RPMI8226 (cell line): ENCODE measurements around the gene GSC2.
A peak's percentile ranks its signal among the peaks of the same experiment; 100 is the strongest.

Source experiments
- DNase-seq: peaks from one replicate; pipeline ENCODE4 v3.0.0-alpha.2; 2015

GSC2 gene, protein sequence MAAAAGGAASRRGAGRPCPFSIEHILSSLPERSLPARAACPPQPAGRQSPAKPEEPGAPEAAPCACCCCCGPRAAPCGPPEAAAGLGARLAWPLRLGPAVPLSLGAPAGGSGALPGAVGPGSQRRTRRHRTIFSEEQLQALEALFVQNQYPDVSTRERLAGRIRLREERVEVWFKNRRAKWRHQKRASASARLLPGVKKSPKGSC

DNA sequence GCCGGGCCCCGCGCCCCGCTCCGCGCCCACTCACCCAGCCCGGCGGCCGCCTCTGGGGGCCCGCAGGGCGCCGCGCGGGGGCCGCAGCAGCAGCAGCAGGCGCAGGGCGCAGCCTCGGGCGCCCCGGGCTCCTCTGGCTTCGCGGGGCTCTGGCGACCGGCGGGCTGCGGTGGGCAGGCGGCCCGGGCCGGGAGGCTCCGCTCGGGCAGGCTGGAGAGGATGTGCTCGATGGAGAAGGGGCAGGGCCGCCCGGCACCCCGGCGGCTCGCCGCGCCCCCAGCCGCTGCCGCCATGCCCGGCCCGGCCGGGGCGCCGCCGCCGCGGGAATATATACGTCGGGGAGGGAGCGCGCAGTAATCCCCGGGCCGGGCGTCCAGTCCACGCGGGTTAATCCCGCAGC lies at the start of gene GSC2:
Gene GSC2 (minus strand): TSS at position 302 of the 400 bp plus-strand sequence. CDS start 9 bp downstream, at position 293.
- no peak for DNase-seq

DNA sequence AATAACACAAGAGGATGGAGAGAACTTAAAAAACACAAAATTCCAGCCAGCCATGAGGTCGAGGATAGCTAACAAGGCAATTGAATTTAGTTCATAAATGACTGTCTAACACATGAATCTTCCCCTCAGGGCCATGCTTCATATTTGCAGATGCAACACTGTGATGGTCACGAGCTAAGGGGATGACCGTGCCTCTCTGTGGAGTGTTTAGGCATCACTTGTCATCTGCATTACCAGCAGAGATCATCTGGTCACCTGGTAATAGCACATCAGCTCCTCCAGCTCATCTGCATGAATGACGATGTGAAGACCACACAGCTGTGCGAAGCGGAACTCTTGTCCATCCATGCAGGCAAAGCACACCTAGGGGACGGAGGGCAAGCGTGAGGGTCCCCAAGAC lies 49.4 kb upstream of the GSC2 start:
- DNase-seq = no peak

DNA sequence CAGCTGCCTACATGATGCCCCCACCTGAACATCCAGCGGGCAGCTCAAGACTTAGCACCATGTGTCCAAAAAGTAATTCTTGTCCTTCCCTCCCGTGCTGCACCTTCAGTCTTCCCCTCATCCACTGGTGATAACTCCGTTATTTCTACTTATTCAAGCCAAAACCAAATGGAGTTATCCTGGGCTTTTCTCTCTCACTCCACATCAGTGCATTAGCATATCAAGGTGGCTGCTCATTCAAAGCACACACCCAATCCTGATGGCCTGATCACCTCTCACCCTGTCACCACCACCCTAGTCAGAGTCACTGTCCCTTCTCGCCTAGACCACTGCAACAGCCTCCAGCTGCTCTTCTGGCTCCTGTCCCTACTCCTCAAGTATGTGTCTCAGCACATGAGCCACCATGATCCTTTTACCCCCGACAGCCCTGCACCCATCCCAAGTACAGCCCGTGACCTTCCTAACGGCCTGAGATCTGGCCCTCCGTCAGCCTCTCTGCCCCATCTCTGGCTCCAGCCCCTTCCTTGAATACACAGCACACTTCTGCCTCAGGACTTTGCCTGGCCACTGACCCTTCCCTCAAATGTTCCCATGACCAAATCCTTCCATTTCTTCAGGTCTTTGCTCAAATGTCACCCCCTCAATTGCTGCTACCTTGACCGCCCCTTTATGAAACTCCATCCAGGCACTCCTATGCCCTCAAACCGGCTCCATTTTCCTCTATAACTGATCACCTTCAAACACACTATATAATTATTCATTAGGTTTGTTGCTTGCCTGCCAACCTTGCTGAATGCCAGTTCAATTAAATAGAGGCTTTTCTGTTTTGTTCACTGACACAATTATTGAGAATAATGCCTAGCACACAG lies 48.1 kb upstream of the GSC2 start:
- no peak for DNase-seq

DNA sequence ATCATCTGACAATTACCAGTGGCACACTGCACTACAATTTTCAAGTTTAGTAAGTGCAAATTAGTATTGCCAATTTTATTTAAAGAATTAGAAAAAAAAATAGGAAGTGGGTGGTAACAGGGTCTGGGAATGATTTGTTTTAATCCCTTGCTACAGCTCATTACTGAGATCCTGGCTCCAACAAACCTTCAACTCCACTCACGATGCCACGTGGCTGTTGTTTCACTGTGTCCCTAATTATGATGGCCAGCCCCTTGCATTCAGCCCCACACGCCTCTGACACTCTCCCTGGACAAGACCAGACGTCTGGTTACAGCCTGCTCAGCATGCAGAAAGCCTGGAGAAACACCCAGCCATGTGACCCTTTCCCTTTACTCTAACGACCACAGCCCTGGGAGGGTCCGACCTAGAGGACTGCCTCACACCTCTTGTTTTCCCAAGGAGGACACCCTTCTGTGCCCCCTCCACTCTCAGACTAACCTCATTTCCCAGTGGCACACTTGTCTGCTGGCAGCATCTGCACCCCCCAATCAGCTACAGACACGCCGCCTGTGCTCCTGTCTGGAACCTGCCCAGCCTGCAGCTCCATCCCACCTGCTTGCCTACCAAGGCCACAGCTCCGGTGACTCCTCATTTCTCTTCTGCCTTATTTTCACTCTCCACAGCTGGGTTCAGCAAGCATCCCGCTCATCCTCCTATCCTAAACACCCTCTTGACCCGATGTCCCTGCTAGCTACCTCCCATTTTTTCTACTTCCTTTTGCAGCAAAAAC lies 46.9 kb upstream of the GSC2 start:
- DNase-seq = no peak

DNA sequence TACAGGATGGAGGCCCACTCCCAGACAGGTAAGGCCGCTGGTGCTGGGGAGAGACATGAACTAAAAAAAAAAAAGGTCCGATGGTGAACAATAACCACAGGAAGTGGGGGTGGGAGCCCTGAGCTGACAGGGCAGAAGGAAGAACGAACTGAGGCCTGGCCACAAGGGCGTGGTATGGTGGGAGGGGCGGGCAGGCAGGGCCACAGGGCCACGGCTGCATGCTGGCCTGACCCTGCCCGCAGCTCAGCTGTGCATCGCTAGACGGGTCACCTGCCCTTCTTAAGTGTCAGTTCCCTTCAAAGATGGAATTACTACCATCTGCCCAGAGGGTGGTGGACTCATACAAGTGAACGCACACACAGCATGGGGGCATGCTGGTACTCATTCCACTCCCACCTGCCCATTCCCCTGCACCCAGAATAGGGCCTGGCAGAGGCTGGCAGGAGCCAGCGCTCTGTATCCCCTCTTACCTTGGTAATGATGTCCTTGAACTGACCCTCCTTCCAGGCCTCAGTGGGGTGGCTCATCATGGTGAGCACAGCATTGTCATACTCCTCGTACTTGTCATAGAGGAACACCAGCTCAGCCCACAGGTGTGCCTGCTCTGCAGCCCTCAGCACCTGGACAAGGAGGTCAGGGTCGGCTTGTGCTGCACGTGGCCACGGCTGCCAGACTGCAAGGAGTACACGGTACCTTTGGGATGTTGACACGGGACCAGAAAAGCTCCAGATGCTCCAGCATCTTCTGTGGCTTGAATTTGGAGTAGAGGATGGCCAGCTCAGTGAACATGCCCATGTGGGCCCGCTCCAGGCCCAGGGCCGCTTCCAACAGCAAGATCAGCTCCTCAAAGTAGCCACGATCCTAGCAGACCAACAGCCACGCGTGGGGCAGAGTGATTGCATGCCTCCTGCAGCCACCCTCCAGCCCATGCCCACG lies 46.0 kb upstream of the GSC2 start:
- no peak for DNase-seq

DNA sequence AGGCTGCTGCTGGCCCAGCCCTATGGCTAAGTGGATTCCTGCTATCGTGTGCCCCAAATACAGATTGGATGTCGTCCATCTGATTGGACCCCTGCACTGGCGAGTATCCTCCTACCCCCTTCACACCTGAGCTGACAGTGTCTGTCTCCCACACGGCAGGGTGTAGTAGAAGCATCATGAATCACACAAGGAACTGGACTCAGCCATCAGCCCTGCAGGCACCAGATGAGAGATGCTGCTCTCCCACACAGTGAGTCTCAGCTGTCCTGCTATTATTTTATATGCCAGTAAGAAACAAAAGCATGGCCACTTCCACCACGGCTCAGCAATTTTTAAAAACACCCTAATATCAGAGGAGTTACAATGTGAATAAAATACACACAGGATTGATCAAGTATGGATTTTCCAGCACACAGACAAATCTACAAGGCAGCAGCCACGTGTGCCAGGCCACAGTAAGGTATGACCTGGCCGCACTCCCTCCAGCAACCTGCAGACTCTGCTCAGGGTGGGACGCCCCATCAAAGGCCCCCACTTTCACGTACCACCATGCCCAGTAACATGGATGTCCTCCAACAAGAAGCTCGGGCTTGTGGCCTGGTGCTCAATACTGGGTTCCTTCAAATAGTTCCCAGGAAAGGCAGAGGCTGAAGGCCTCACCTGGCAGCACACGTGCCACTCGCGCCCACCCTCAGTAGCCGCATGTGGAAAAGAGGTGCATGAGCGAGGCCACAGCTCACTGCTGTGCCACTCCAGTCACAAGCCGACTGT lies 44.9 kb upstream of the GSC2 start:
- DNase-seq = no peak

DNA sequence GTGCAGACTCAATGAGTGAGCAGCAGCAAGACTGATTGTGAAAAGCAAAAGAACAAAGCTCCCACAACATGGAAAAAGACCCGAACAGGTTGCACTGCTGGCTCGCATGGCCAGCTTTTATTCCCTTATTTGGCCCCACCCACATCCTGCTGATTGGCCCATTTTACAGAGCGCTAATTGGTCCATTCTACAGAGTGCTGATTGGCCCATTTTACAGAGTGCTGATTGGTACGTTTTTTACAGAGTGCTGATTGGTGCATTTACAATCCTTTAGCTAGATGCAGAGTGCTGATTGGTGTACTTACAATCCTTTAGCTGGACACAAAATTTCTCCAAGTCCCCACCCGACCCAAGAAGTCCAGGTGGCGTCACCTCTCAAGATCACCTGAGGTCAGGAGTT lies 43.8 kb upstream of the GSC2 start:
- DNase-seq = no peak

DNA sequence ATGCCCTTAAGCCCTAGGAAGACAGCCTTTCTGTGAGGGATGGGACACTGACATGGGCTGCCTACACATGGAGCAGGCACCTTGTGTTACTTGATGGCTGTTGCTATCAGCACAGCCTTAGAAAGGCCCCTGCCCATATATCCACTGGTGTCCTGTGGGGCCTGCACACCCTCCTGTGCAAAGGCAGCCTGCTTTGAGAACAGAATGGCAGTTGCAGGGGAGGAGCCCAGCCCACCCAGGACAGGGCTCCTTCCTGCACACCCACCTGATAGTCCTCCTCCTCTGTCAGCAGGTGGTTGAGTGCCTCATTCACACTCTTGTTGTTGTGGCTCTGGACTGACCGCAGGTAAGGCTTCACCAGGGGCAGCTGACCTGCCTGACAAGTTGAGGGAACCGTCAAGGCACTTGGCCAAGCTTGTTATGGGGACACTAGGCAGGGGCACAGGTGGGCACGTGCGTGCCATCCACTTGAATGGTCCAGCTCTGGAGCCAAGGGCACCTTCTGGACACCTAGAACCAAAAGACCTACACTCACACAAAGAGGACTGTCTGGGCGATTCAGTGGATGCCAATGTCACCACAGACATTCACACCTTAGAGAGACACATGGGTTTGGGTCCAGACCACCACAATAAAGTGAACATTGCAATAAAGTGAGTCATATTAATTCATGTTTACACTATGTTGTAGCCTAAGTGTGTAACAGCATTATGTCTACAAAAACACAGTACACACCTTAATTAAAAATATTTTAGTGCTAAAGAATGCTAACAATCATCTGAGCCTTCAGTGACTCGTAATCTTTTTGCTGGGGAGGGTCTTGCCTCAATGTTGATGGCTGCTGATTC lies 37.8 kb upstream of the GSC2 start:
- no peak for DNase-seq

DNA sequence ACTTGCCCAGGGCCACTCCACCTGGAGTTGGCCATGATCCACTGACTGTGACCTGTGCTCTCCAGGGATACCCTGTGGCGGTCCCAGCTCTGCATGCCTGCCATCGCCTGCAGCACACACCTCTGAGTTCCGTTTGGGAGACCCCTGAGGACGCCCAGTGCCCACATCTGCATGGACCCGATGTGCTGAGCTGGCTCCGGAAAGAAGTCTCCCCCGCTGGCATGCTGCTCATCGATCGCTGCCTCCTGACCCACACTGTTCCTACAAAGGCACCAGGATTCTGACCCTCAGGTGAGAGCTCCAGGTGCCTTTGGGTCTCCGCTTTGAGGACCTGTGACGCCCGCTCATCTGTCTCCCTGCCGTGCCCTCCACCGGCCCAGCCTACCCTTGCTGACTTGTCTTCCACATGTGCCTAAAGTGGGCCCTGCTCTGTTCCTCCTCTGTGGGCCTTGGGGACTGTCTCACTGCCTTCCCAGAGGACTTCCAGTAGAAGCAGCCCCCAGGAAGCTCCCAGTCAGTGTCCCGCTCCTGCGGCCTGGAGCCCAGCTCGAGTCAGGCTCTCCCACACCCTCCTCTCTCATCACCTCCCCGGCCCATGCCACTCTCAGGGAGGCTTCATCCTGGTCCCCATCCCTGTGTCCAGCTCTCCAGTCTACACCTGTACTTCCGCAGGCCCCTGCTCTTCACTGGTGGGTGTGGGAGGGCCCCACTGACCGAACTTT lies 34.3 kb upstream of the GSC2 start:
- no peak for DNase-seq

DNA sequence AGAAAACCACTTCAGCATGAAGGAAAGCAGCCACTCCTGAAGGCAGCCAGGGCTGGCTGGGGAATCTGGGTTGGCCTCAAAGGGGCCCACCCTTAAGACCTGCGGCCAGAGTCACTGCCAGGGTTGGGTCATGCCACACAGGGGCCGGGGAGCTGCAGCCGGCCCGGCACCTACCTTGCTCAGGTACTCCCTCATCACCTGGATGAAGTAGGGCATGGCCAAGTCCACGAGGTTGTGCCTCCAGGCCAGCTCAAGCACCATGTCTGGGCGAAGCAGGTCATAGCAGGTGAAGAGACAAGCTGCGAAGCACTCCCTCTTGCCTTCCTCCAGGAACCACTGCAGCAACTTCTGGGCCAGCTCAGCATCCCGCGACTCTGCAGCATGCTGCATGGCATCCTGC lies 33.1 kb upstream of the GSC2 start:
- no peak for DNase-seq

DNA sequence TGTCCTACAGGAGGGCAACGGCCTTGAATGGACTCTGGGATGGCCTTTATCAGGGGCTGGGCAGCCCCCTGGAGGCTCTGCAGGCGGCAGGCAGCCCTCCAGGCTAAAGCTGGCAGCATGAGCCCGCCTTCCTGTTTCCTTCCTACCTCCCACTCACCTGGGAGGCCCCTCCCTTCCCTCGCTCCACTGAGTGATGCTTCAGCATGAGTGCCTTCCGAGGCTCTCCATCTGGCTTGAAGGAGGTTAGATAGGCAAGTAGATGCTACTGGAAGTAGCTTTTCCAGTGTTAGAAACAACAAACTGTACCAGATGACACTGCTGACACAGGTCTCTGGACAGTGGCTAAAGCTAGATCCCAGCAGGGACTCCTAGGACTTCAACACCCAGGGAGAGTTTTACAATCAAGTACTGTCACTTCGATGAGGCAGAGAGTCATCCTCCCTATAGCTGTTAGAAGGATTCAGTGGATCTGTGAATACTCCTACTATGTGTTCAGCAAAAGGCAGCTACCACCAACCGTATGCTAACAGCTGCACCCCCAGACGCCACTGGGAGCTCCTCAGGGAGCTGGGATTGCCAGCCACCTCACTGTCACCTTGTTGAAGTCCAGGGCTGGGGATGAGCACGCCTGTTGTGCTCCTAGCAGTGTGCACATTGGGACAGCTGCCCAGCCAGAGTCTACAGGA lies 32.5 kb upstream of the GSC2 start:
- no peak for DNase-seq

DNA sequence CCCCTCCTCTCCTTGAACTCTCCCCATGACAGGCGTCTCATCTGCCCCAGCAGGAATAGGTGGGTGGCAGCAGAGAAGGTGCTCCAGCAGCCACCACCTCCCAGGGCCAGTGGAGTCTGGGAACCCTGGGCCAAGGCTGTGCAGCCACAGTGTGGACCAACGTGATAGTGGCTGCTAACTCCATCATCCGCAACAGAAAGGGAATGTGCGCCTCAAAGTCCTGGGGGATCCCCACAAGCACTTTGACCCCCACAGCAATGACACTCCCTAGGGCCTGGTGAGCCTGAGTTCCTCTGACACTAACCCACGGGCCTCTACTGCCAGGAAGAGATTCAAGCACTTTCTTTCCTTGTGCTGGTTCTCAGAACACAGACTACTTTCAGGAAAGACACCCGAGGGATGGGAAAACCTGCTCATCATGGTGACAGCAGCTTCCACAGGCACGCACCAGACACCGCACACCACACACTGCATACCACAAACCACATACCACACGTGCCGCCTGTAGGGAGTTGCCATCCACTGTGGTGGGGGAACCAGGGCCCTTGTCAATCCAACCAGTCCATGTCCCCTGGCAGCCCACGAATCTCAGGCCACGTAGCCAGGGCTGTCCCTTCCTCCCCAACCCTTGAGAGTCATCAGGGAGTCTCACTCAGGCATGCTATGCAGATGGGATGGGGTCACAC lies 31.8 kb upstream of the GSC2 start:
- DNase-seq = no peak

DNA sequence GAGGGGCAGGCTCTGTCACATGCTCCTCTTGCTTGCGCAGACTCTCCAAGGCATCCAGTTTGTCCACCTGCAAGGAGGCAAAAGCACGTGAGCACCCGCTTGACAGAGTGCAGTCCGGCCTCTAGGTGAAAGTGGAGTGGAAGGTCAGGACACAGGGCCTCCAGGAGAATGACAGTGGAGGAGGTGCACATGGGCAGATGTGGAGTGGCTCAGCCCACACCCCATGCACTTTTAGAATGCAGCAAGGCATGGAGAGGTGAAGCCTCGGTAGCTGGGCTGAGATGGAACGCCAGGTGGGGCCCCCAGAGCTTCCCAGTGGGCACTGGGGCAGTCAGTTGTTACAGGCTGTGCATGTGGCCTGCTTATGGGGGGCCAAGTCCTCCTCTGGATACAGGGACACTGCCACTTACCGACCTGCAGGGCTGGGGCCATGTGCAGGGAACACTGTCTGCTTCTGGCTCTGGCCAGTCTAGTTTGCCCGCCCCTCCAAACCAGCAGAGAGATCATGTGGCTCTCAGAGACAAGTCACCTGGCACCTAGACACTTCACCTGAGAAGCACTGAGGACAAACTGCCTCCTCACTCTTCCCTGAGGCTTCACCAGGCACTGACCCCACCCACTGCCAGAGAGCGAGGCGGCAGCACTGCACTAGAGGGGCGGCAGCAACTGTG lies 30.8 kb upstream of the GSC2 start:
- DNase-seq = no peak

DNA sequence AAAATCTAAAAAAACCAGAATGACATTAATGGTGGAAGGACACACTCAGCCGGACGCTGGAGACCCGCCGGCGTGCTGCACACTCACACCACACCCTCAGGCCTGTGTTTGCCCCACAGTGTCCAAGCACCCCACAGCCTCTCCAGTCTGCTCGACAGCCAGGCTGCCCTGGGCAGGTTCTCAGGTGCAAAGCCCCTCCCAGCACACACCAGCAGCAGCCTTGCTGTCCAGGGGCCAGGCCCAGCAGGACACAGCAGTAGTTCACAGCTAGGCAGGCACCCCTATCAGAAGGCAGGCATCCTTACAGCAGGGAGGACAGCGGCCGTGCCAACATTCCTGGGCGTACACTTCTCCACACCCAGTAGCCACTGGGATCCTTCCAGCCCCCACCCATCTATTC lies 30.1 kb upstream of the GSC2 start:
- DNase-seq = no peak

DNA sequence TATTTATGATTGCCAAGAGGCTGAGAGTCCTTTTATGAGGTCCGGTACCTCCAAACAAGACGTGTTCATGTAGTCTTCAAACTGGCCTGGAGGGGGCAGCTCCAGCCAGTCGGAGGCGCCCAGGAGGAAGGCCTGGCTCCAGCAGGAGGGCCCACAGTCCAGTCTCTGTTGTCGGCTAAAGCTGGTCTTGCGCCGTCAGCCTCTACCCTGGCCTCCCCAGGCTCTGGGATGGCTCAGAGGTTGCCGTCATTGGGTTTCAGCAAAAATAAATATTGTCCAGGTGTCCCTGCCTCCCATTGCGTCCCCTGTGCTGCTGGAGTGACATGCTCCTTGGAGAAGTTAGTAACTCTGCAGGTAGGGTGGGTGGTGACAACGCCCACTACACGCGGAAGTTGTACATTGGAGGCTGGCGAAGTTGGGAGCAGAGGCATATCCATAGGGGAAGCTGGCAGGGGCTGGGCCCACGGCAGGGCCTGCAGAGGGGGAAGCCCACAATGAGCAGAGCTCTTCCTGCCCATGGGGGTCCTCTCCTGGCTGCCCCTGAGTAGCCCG lies 29.5 kb upstream of the GSC2 start:
- DNase-seq = peak; percentile 52

DNA sequence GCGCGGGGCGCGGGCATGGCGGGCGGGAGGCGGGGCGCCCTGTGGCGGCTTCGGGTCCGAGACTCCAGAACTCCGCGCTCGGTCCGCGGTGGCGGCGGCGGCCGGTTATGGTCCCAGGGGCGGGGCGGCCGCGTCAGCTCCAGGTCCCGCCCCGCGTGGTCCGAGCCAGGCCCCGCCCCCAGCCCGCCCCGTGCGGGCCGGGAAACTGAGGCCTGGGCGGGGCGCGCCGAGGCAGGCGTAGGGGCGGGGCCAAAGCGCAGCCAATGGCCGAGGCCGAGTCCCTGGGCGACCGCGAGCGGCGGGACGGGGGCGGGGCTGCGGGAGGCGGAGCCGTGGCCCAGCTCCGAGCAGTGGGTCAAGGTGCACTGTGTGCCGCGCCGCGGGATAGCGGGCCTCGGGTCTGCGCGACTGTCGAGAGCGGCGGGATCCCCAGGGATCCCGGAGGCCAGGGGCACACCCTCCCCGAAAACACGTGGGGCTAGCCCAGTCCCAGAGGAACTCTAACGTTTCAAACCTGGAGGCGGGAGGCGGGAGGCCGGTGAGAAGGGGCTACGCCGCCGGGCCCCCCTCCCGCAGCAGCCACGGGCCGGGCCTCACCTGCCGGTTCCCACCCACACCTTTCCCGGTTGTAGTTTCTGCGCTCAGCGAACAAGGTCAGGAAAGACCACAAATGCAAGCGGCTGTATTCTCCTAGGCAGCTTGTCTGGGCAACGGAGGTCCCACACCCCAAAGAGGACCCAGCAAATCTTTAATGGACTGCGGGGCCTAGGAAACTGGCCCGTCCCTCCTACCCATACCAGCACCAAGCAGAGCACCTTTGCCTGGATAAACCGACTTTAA lies 28.8 kb upstream of the GSC2 start, which contains the start of gene SLC25A1:
Gene SLC25A1 (minus strand): TSS at position 80 of the 840 bp plus-strand sequence. CDS start 63 bp downstream, at position 17.
- DNase-seq = peak; percentile 73
